GM19438 (cell line): Measurements from ENCODE around the gene CCDC24.

ENCODE experiments used
- ATAC-seq: cut with Tn5 transposase; IDR thresholded peaks from one replicate; pipeline ENCODE4 v1.9.1; 2021; ENCODE audit warnings: low read depth; ENCODE audit not compliant: unreplicated experiment

Gene CCDC24

GRCh38 chr1:43962324-43962723, 29.1 kb upstream of the CCDC24 start:
- no peak for ATAC-seq

GRCh38 chr1:43963006-43963405, 28.4 kb upstream of the CCDC24 start:
- no peak for ATAC-seq

- ATAC-seq: no peak
These were observed 27.5 kb upstream of the CCDC24 start for GRCh38 chr1:43963890-43964289.

- ATAC-seq: no peak
These were observed 26.1 kb upstream of the CCDC24 start for GRCh38 chr1:43965316-43965715.

- no peak for ATAC-seq
These were observed 23.0 kb upstream of the CCDC24 start for GRCh38 chr1:43968348-43968948.

GRCh38 chr1:43969416-43969745, 22.0 kb upstream of the CCDC24 start:
- no peak for ATAC-seq

GRCh38 chr1:43969746-43970466, 21.5 kb upstream of the CCDC24 start, which contains the start of gene DPH2:
Gene DPH2, plus strand, starts transcription at chr1:43970010. Its CDS starts 166 bp downstream, at chr1:43970176.
- peak; percentile 77 for ATAC-seq

GRCh38 chr1:43970502-43970901, 20.9 kb upstream of the CCDC24 start:
- no peak for ATAC-seq

GRCh38 chr1:43970911-43971310, 20.5 kb upstream of the CCDC24 start:
- ATAC-seq: no peak

GRCh38 chr1:43971336-43971980, 19.9 kb upstream of the CCDC24 start:
- ATAC-seq: no peak

- no peak for ATAC-seq
These were observed 17.4 kb upstream of the CCDC24 start for GRCh38 chr1:43973981-43974442.

GRCh38 chr1:43974443-43975248, 16.8 kb upstream of the CCDC24 start, which contains the start of gene ATP6V0B:
Gene ATP6V0B, plus strand, starts transcription at chr1:43974960. Its CDS starts 81 bp downstream, at chr1:43975041.
- ATAC-seq: peak; percentile 60

GRCh38 chr1:43975249-43975961, 16.0 kb upstream of the CCDC24 start:
- ATAC-seq: no peak

GRCh38 chr1:43976045-43976444, 15.4 kb upstream of the CCDC24 start:
- no peak for ATAC-seq

GRCh38 chr1:43976890-43977289, 14.5 kb upstream of the CCDC24 start:
- no peak for ATAC-seq

- no peak for ATAC-seq
These were observed 13.8 kb upstream of the CCDC24 start for GRCh38 chr1:43977376-43978263.

GRCh38 chr1:43978264-43978550, 13.2 kb upstream of the CCDC24 start:
- no peak for ATAC-seq

- no peak for ATAC-seq
These were observed 12.7 kb upstream of the CCDC24 start, which contains the start of gene B4GALT2 for GRCh38 chr1:43978551-43979260. Gene B4GALT2, plus strand, starts transcription at chr1:43979210. Its CDS starts 1,951 bp downstream, at chr1:43981161.

- no peak for ATAC-seq
These were observed 12.2 kb upstream of the CCDC24 start for GRCh38 chr1:43979261-43979527.
